HK-2 (cell line): ENCODE results near the gene SLC50A1.

Experiments
- DNase-seq: peaks from one replicate; pipeline ENCODE4 v3.0.0-alpha.2; 2018; ENCODE audit not compliant: unreplicated experiment

Gene SLC50A1

DNA sequence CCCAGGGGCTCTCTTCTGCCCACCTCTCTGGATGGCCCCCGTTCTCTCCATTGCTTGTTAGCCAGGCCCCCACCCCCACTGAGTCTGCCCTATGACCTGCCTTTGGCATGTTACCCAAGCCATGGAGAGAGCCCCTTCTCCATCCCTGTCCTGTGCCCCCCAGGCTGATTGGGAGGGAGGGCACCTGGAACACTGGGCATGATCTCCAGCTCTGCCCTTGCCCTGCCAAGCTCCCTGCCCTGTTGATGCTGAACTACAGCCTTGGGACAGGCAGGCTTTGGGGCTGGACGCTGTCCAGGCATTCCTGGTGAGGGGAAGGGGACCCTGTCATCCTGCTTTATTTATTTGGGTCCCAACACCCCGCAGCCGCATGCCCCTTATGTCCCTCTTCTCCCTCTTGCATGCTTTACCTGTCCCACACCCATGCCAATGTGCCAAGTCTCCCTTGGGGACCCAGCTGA is 48.7 kb downstream of the SLC50A1 start:
- DNase-seq, result no peak

DNA sequence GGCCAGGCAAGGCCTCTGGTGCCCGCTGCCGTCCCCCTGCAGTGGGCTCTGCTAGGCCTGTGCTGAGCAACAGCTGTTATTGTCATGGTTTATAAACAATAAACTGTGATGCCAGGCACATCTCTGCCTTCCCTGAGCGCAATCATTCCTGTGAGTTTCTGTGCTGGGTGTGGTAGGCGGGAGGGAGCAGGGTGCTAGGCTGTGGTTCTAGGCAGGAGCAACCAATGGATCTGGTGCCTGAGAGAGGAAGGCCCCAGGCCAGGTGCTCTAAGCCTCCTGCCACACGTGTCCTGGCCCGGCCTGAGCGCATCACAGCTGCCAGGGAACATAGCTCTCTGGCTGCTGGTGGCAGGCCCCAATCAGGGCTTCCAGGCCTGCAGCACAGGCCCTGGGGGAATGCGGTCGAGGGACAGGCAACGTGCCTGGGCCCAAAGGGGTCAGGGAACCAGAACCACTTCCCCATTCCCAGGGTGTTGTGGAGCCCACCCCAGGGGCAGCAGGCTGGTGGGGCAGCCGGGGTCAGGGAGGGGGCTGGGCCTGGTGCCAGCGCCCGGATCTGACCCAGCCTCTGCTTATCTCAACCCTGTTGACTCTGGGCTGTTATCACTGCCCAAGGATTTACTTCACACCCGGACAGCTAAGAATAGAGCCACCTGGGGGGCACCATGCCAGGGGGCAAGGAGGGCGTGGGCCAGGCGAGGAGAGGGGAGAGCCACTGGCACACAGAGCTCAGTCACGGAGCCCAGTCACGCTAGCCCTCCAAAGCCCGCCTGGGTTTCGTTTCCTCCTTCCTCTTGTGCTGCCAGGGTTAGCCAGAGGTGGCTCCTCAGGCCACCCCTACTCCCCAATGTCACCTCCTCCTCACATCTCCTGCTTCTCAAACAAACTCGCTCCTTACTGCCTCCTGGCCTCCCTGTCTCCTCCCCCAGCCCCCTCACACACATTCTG is 49.5 kb downstream of the SLC50A1 start:
- no peak for DNase-seq

DNA sequence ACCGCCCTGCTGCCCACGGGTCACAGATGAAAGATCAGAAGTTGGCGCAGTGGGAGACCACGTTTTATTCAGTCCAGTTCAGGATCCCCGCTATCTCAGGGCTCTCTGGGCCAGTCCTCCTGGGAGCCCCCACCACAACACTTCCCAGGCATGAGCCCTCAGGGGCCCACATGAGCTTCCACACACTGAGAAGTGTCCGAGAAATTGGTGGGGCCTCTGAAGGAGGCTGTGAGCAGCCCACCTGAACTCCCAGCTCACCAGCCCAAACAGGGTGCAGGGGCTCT is 50.1 kb downstream of the SLC50A1 start:
- DNase-seq, result no peak

DNA sequence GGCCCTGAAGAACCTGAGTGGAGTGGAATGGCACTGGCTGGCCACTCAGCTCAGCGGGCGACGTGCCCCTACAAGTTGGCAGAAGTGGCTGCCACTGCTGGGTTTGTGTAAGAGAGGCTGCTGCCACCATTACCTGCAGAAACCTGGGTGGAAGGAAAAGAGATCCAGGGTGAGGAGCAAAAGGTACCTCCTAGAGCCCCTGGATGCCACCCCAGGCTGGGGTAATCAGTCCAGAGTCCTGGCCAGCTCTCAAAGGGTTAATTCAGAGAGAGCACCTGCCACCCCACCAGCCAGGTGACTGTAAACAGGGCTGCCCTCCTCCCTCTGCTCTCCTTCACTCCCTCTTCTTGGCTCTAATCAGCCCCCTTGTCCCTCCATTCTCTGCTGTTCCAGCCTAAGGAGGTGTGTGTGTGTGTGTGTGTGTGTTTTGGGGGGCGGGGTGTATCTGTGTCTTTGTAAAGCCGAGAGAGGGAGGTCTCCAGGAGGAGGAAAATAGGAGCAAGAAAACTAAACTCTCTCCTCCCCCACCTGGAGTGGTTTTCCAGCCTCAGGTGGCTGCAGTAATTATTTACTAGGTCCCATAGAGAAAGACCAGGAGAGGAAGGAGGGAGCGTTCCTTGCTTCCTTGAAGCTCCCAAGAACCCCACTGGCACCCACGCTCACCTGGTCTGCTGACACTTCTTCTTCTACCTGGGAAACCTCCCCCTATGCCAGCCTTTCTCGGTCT is 50.6 kb downstream of the SLC50A1 start:
- no peak for DNase-seq

DNA sequence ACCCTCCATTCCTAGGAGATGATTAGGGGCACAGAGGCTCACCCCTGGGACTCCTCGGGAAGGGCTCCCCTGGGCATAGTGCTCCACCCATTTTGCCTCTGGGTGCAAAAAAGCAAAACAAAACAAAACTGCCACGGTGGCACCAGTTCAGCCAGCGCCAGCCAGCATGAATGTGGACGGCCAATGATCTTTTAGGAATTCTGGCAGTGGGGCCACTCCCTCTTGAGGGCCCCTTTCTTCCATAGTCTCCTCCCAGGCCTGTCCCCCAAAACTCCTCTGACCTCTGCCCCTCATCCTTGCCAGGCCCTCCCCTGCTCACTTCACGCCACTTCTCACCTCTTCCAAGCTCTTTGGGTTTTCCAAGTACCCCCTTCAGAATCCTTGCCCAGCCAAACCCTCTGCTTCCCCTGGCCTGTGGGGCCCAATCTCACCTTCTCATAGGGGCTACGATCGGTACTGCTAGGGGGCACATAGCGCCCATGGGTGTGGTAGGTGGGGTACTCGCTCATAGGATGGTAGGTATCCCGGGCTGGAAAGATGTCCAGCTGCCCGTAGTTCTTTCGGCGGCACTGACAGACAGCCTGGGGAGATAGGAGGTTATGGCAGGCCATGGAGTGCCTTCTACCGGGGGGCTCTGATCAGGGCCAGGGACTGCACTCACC is 51.3 kb downstream of the SLC50A1 start:
- no peak for DNase-seq

DNA sequence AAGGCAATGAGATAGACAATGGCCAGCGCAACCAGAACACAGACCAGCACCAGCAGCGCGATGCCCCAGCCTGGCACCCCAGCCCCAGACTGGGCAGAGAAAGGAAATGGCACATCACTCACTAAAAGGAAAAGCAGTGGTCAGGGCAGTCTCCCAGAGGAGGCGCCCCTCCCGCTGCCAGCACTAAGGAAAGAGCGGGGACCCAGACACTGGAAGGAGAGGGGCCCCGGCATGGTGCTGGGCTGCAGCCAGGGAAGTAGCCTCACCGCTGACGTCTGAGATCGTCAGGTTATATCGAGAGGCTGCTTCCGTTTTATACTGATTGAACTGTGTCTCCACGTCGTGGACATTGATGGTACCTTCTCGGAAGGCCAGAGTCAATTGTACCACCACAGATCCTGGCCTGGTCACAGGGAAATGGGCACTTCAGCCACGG is 51.8 kb downstream of the SLC50A1 start:
- no peak for DNase-seq

DNA sequence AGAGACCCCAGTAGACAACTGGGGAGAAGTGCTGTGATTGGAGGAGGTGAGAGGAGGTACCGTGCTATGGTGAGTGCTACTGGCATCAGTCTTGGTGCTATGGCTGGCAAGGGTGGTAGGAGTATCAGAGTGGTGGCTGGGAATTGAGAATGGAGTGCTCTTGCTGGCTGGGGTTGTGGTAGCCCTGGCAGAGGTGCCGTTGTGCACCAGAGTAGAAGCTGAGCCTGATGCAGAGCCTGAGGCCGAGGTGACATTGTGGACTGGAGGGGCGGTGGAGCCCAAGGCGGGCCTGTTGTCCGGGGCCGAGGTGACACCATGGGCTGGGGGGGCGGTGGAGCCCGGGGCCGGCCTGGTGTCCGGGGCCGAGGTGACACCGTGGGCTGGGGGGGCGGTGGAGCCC is 52.6 kb downstream of the SLC50A1 start:
- DNase-seq, result no peak
